B cell (primary cell): Measurements from ENCODE around the gene HS3ST3A1. TPM values are rescaled to one million over a fixed set of nuclear protein-coding genes. Genes with fewer than 3 reads are reported as not detected.

Source experiments
- ATAC-seq: fragments of 200-7000 bp; cut with Tn5 transposase; one replicate; pipeline ENCODE4 v1.10.0; 2021; ENCODE audit warnings: low read depth, mild to moderate bottlenecking, moderate number of reproducible peaks, moderate library complexity
- CTCF ChIA-PET: fragments of 350-600 bp; sonication (Branson Sonifier 250); formaldehyde crosslinking; loops from one replicate; lab custom pipeline; 2021; ENCODE audit warnings: antibody characterized with exemption, inconsistent platforms; lab: Charles Lee
- POLR2A ChIA-PET: fragments of 350-600 bp; sonication (Branson Sonifier 250); formaldehyde crosslinking; loops from one replicate; lab custom pipeline; 2021; ENCODE audit warnings: antibody characterized with exemption; lab: Charles Lee
- DNase-seq: peaks from one replicate; pipeline ENCODE4 v3.0.0; 2013
- H2AFZ ChIP-seq: 2 replicates; pipeline ENCODE4 v1.6.1; 2012; ENCODE audit warnings: mild to moderate bottlenecking, low read depth, low read length; ENCODE audit not compliant: insufficient read depth, poor library complexity, severe bottlenecking
- H3K27ac ChIP-seq, 2 donors: 1 replicate in 1 of 2; 2 replicates in 1 of 2; pipeline ENCODE4 v1.5.1; 2012 to 2013; ENCODE audit warnings: low read length in 2 of 2, mild to moderate bottlenecking in 2 of 2, moderate library complexity in 1 of 2
- H3K27me3 ChIP-seq, 4 experiments: fragments of 200-600 bp in 1 of 4; sonication (generic) in 1 of 4; replicated peaks in 1 of 4; 1 replicate in 2 of 4; 2 replicates in 2 of 4; pipeline versions ENCODE4 v1.6.1 to v1.7.0; 2013 to 2016; ENCODE audit warnings: low read length in 3 of 4, mild to moderate bottlenecking in 2 of 4, mixed read lengths in 1 of 4, moderate library complexity in 1 of 4; ENCODE audit not compliant: insufficient read depth in 4 of 4, control insufficient read depth in 3 of 4; ENCODE audit errors: control extremely low read depth in 1 of 4
- H3K36me3 ChIP-seq, 2 experiments: replicated peaks in 1 of 2; 1 replicate in 1 of 2; 2 replicates in 1 of 2; pipeline versions ENCODE4 v1.6.1 to v1.7.1; 2013; ENCODE audit warnings: low read length in 1 of 2; ENCODE audit not compliant: insufficient read depth in 2 of 2, control insufficient read depth in 1 of 2; ENCODE audit errors: control extremely low read depth in 1 of 2, extremely low read depth in 1 of 2
- H3K4me1 ChIP-seq, 2 donors: fragments of 200-600 bp in 1 of 2; sonication (generic) in 1 of 2; 1 replicate in 1 of 2; 2 replicates in 1 of 2; pipeline versions ENCODE4 v1.5.1 to v1.6.1; 2013 to 2017; ENCODE audit warnings: low read length in 2 of 2; ENCODE audit not compliant: control insufficient read depth in 2 of 2, insufficient read depth in 2 of 2
- H3K4me2 ChIP-seq: replicated peaks from 2 replicates; pipeline ENCODE3; 2012; ENCODE audit warnings: mild to moderate bottlenecking, low read depth, low read length; ENCODE audit not compliant: poor library complexity, severe bottlenecking
- H3K4me3 ChIP-seq, 5 experiments: fragments of 200-600 bp in 1 of 5; sonication (generic) in 1 of 5; 1 replicate in 3 of 5; 2 replicates in 2 of 5; pipeline versions ENCODE4 v1.5.1 to v1.7.0; 2011 to 2016; ENCODE audit warnings: low read length in 4 of 5, mild to moderate bottlenecking in 4 of 5, low read depth in 2 of 5, control low read depth in 1 of 5, moderate library complexity in 1 of 5; ENCODE audit not compliant: insufficient read depth in 1 of 5; ENCODE audit errors: control extremely low read depth in 1 of 5, extremely low read depth in 1 of 5
- H3K79me2 ChIP-seq: fragments of 200-600 bp; sonication (generic); one replicate; pipeline ENCODE4 v1.6.0; 2016; ENCODE audit warnings: low read length; ENCODE audit not compliant: control insufficient read depth, insufficient read depth
- H3K9ac ChIP-seq: fragments of 200-600 bp; sonication (generic); 2 replicates; pipeline ENCODE4 v1.6.1; 2017; ENCODE audit warnings: mild to moderate bottlenecking, low read length, moderate library complexity
- H3K9me3 ChIP-seq, 3 donors: one replicate each; pipeline versions ENCODE4 v1.6.1 to v1.7.1; 2013; ENCODE audit warnings: low read length in 2 of 3; ENCODE audit not compliant: control insufficient read depth in 2 of 3, insufficient read depth in 1 of 3; ENCODE audit errors: control extremely low read depth in 1 of 3
- H4K20me1 ChIP-seq: 2 replicates; pipeline ENCODE4 v1.6.0; 2012; ENCODE audit warnings: mild to moderate bottlenecking, low read length; ENCODE audit not compliant: insufficient read depth, control insufficient read depth, poor library complexity, severe bottlenecking
- H3K27ac Mint-ChIP-seq: one replicate; pipeline ENCODE4 v1.8.0; 2021; ENCODE audit warnings: mixed read lengths
- H3K27me3 Mint-ChIP-seq: one replicate; pipeline ENCODE4 v1.8.0; 2021; ENCODE audit warnings: mixed read lengths
- H3K4me1 Mint-ChIP-seq: one replicate; pipeline ENCODE4 v1.8.0; 2021; ENCODE audit warnings: mixed read lengths
- H3K4me3 Mint-ChIP-seq: one replicate; pipeline ENCODE4 v1.8.0; 2021; ENCODE audit warnings: mixed read lengths
- H3K9me3 Mint-ChIP-seq: one replicate; pipeline ENCODE4 v1.8.0; 2022; ENCODE audit warnings: mixed read lengths; ENCODE audit not compliant: insufficient read depth
- CTCF ChIP-seq: fragments of 200-600 bp; IDR thresholded peaks from one replicate; pipeline ENCODE4 v1.8.0; 2022; ENCODE audit warnings: antibody characterized with exemption, mild to moderate bottlenecking
- EZH2 ChIP-seq: IDR thresholded peaks from 2 replicates; pipeline ENCODE4 v1.6.1; 2012; ENCODE audit warnings: borderline replicate concordance, low read depth, mild to moderate bottlenecking, moderate library complexity, low read length; ENCODE audit not compliant: insufficient read depth, poor library complexity, severe bottlenecking
- WGBS: methylation state at CpG from one replicate; pipeline ENCODE4 v1.1.5; 2013; ENCODE audit warnings: missing lambda C conversion rate; ENCODE audit not compliant: insufficient coverage; 5-methylcytosine and 5-hydroxymethylcytosine counted together
- intact Hi-C: fragments of 100-400 bp; cut with micrococcal nuclease; formaldehyde crosslinking; loops from one replicate; pipeline ENCODE4 v1.10.0; 2022
- polyA plus RNA-seq: library from polyadenylated mRNA; depleted of rRNA; stranded (reverse); fragments of >200 nt; gene quantifications from 2 replicates; pipeline ENCODE4 v1.2.3, GENCODE V29; 2012
- total RNA-seq, 2 donors: library from RNA; stranded (reverse); fragments of 120-200 nt in 1 of 2; gene quantifications; 1 replicate in 1 of 2; 2 replicates in 1 of 2; pipeline versions ENCODE4 v1.2.3 to v1.2.4, GENCODE V29; 2013 to 2022

HS3ST3A1 gene
- total and polyA plus RNA-seq, 2 donors (not counting 1 experiment from before 2014, with no cell fraction given) = 0.17 to 0.75 TPM

- CTCF ChIA-PET = interaction anchor here (0.6 to 6.9 kb wide), 10 partner anchors 16 to 1328 kb away, joined by 3 to 53 read pairs (median 4); partner anchors contain the start of gene HS3ST3B1
- Histone ChIP-seq H3K4me2 (no peak overlapping the region), H3K79me2 (no peaks in the 10 kb centered on the region), H3K4me3 (no peak overlapping the region), H4K20me1 (no peaks in the 10 kb centered on the region), H3K9ac (no peak overlapping the region), H3K27ac (no peak overlapping the region), H2AFZ (no peak overlapping the region), H3K9me3 (peaks cover 0 to 2% (median 0%) of the 10 kb centered on the region in 3 donors), H3K4me1 (peaks cover 7 to 13% of the 10 kb centered on the region in 2 donors), H3K36me3 (no peaks in the 10 kb centered on the region), H3K27me3 (peaks cover 2 to 21% (median 17%) of the 10 kb centered on the region in 4 experiments)
- TF ChIP-seq EZH2 = no peak
- TF ChIP-seq CTCF = peak; percentile 67
- peaks cover 12% of the 10 kb centered on the region for H3K4me1 Mint-ChIP-seq
- H3K27me3 Mint-ChIP-seq = peaks cover 43% of the 10 kb centered on the region
- no peak overlapping the region for H3K27ac Mint-ChIP-seq
- POLR2A ChIA-PET = no interaction called here
- WGBS = no CpG with 5 or more reads among the region's 3 CpGs
- H3K4me3 Mint-ChIP-seq = no peak overlapping the region
- H3K9me3 Mint-ChIP-seq = no peaks in the 10 kb centered on the region
- peak; percentile 49 for DNase-seq
- ATAC-seq = no peak
- intact Hi-C loops = loop anchor here (1.0 to 10.0 kb wide), 6 partner anchors 339 to 1904 kb away; no protein-coding TSS in a partner anchor
Measured at GRCh38 chr17:13597723-13598347, 3.9 kb downstream of the HS3ST3A1 start.

GRCh38 chr17:13596241-13596923, 5.3 kb downstream of the HS3ST3A1 start:
- Histone ChIP-seq H3K4me2 (no peak overlapping the region), H3K4me1 (peaks cover 3% of the 10 kb centered on the region in 2 donors), H3K9ac (no peak overlapping the region), H3K27me3 (peaks cover 2 to 18% (median 13%) of the 10 kb centered on the region in 4 experiments), H3K27ac (no peak overlapping the region), H3K79me2 (no peaks in the 10 kb centered on the region), H4K20me1 (no peaks in the 10 kb centered on the region), H3K4me3 (no peak overlapping the region), H3K36me3 (no peaks in the 10 kb centered on the region), H3K9me3 (no peaks in the 10 kb centered on the region), H2AFZ (no peak overlapping the region)
- no peak for DNase-seq
- intact Hi-C loops = loop anchor here (5.0 to 10.0 kb wide), 5 partner anchors 341 to 1906 kb away; no protein-coding TSS in a partner anchor
- TF ChIP-seq EZH2 (no peak), CTCF (no peak)
- Mint-ChIP-seq H3K27ac (no peak overlapping the region), H3K4me3 (no peak overlapping the region), H3K9me3 (no peaks in the 10 kb centered on the region), H3K4me1 (peaks cover 5% of the 10 kb centered on the region), H3K27me3 (peaks cover 36% of the 10 kb centered on the region)
- ChIA-PET CTCF (interaction anchor here (0.6 to 6.9 kb wide), 16 partner anchors 11 to 1669 kb away, joined by 3 to 53 read pairs (median 4); partner anchors contain the start of gene HS3ST3B1), POLR2A (no interaction called here)
- no peak for ATAC-seq
- 89% methylated on average over 5 of the region's 13 CpGs for WGBS
